Breast epithelium (tissue), 4 donors: ENCODE data around the gene APOO. TPM values are rescaled to one million over a fixed set of nuclear protein-coding genes. Genes with fewer than 3 reads are reported as not detected.
A peak's percentile ranks its signal among the peaks of the same experiment; 100 is the strongest.

Experiments
- DNase-seq, 2 donors: peaks; one replicate each; pipeline ENCODE4 v3.0.0-alpha.2; 2019; ENCODE audit warnings: low spot score in 2 of 2
- H3K27ac ChIP-seq, 2 donors: fragments of 200-600 bp; sonication (generic) in 1 of 2; one replicate each; pipeline ENCODE4 v1.5.1; 2016 to 2019; ENCODE audit warnings: mild to moderate bottlenecking in 1 of 2
- H3K27me3 ChIP-seq, 2 donors: fragments of 200-600 bp; sonication (generic) in 1 of 2; one replicate each; pipeline versions ENCODE4 v1.5.1 to v1.6.0; 2017 to 2019; ENCODE audit warnings: control low read depth in 1 of 2, mild to moderate bottlenecking in 1 of 2
- H3K36me3 ChIP-seq: fragments of 200-600 bp; one replicate; pipeline ENCODE4 v1.5.1; 2019
- H3K4me1 ChIP-seq, 2 donors: fragments of 200-600 bp; sonication (generic); one replicate each; pipeline ENCODE4 v1.5.1; 2016 to 2019; ENCODE audit warnings: control low read depth in 1 of 2
- H3K4me3 ChIP-seq, 3 donors: fragments of 200-600 bp; sonication (generic); 1 replicate in 2 of 3; 2 replicates in 1 of 3; pipeline ENCODE4 v1.5.1; 2016 to 2019; ENCODE audit warnings: mild to moderate bottlenecking in 3 of 3, moderate library complexity in 2 of 3
- H3K9me3 ChIP-seq, 2 donors: fragments of 200-600 bp; sonication (generic) in 1 of 2; one replicate each; pipeline ENCODE4 v1.5.1; 2016 to 2019; ENCODE audit warnings: control low read depth in 1 of 2
- CTCF ChIP-seq, 3 donors: fragments of 450-650 bp; IDR thresholded peaks; one replicate each; pipeline ENCODE4 v1.5.1; 2016 to 2017; ENCODE audit warnings: antibody characterized with exemption in 3 of 3, mild to moderate bottlenecking in 3 of 3, moderate library complexity in 3 of 3
- POLR2A ChIP-seq: fragments of 450-650 bp; IDR thresholded peaks from one replicate; pipeline ENCODE4 v1.6.1; 2016; ENCODE audit warnings: antibody characterized with exemption, mild to moderate bottlenecking, moderate library complexity
- POLR2AphosphoS5 ChIP-seq, 3 donors: sonication (generic); formaldehyde crosslinking; IDR thresholded peaks; one replicate each; pipeline ENCODE4 v1.6.1; 2017; ENCODE audit warnings: antibody characterized with exemption in 3 of 3
- intact Hi-C: fragments of 100-400 bp; cut with DNase I; formaldehyde crosslinking; loops from one replicate; pipeline ENCODE4 v1.15.1; 2023; ENCODE audit warnings: low total_unique reads
- total RNA-seq, 3 donors: library from RNA; depleted of rRNA; stranded (reverse); fragments of >200 nt; gene quantifications; one replicate each; pipeline ENCODE4 v1.1.0, GENCODE V29; 2016

APOO gene
- total RNA-seq, 3 donors from 2014 or later: 5.8 to 16.7 (median 16.1) TPM

DNA sequence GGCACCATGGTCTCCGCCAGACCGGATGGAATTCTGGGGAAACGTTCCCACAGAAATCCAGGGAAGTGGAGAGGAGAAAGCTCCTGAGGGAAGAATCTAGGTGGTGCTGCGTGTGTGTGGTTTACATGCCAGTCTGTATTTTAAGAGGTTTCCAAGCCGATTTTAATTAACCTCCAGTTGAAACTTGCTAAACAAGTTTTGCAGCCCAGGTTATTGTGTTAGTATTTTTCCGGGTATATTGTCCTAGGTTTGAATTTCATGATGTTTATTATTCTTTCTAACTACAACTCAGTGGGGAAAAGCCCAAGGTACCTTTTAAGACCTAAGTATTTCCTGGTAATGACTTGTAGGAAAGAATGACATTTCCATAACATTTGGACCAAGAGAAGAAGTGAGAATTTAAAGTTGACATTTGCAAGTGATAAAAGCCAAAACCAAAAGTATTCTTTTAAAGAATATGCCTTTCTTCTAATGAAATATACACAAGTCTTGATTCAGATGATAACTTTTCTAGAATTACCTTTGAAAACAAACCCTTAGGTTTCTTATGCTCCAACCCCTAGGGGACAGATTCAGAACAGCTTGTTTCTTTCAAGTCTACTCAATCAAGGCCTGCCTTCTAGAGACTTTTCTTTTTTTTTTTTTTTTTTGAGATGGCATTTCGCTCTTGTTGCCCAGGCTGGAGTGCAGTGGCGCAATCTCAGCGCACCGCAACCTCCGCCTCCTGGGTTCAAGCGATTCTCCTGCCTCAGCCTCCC, 110.2 kb downstream of the APOO start:
- H3K36me3 ChIP-seq: no peaks in the 10 kb centered on the region
- DNase-seq: peak in 1 of 2 donors; percentile 54
- TF ChIP-seq POLR2AphosphoS5 (IDR thresholded peaks at IDR 0.05) (no peak), POLR2A (no peak), CTCF (IDR thresholded peaks at IDR 0.05) (peak in 1 of 3 donors; percentile 31)
- intact Hi-C loops: no loop called here
- no peaks in the 10 kb centered on the region for H3K4me1 ChIP-seq
- no peak overlapping the region for H3K4me3 ChIP-seq
- H3K27me3 ChIP-seq: peaks cover 0 to 14% of the 10 kb centered on the region in 2 donors
- H3K9me3 ChIP-seq: no peaks in the 10 kb centered on the region
- peak overlapping the region; percentile 69 to 72 for H3K27ac ChIP-seq

DNA sequence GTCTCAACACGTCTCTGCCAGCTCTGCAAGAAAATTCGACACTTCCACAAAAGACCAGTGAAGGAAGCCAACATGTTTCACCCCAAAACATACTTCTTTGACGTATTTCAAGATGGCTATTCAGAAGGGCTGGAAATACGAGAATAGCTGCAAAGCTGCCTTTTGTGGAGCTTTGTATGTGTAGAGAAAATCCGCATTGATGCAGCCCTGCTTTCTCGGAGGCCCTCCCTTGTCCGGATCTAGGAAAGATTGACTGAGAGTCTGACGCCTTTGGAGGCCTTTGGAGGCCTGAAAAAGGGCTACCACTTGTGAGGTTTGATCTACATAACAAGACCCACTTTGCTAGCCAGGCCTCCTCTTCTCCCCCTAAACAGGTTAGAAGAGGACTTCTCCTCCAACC, 112.5 kb downstream of the APOO start:
- Histone ChIP-seq H3K27me3 (peaks cover 0 to 18% of the 10 kb centered on the region in 2 donors), H3K36me3 (no peaks in the 10 kb centered on the region), H3K4me1 (no peaks in the 10 kb centered on the region), H3K4me3 (no peak overlapping the region), H3K9me3 (no peaks in the 10 kb centered on the region), H3K27ac (no peak overlapping the region)
- intact Hi-C loops: no loop called here
- TF ChIP-seq POLR2A (no peak), CTCF (IDR thresholded peaks at IDR 0.05) (no peak)
- DNase-seq: no peak

- no peaks in the 10 kb centered on the region for H3K4me1 ChIP-seq
- H3K27ac ChIP-seq: no peak overlapping the region
- TF ChIP-seq POLR2A (no peak), CTCF (IDR thresholded peaks at IDR 0.05) (no peak), POLR2AphosphoS5 (IDR thresholded peaks at IDR 0.05) (no peak)
- H3K36me3 ChIP-seq: no peaks in the 10 kb centered on the region
- H3K4me3 ChIP-seq: no peak overlapping the region
- H3K9me3 ChIP-seq: no peaks in the 10 kb centered on the region
- peaks cover 0 to 18% of the 10 kb centered on the region in 2 donors for H3K27me3 ChIP-seq
- intact Hi-C loops: no loop called here
- DNase-seq: no peak
Observed at GRCh38 chrX:23792861-23793553, 114.7 kb downstream of the APOO start.

GRCh38 chrX:23790155-23790497, 117.6 kb downstream of the APOO start:
- TF ChIP-seq CTCF (IDR thresholded peaks at IDR 0.05): no peak
- H3K27me3 ChIP-seq: peaks cover 0 to 13% of the 10 kb centered on the region in 2 donors
- H3K4me3 ChIP-seq: no peak overlapping the region
- no peak for DNase-seq
- no peak overlapping the region for H3K27ac ChIP-seq
- intact Hi-C loops: no loop called here
- H3K4me1 ChIP-seq: no peaks in the 10 kb centered on the region
- no peaks in the 10 kb centered on the region for H3K9me3 ChIP-seq
- H3K36me3 ChIP-seq: no peaks in the 10 kb centered on the region

GRCh38 chrX:23789386-23790154, 118.2 kb downstream of the APOO start:
- TF ChIP-seq POLR2AphosphoS5 (IDR thresholded peaks at IDR 0.05) (no peak), POLR2A (no peak), CTCF (IDR thresholded peaks at IDR 0.05) (no peak)
- no peaks in the 10 kb centered on the region for H3K36me3 ChIP-seq
- no peaks in the 10 kb centered on the region for H3K4me1 ChIP-seq
- H3K4me3 ChIP-seq: no peak overlapping the region
- H3K27ac ChIP-seq: no peak overlapping the region
- peaks cover 0 to 11% of the 10 kb centered on the region in 2 donors for H3K27me3 ChIP-seq
- H3K9me3 ChIP-seq: no peaks in the 10 kb centered on the region
- intact Hi-C loops: no loop called here
- DNase-seq: no peak
